OCI-LY1 (cell line): ENCODE results near the gene GANC.

Source experiments
- EZH2 ChIP-seq: fragments of 200-600 bp; sonication (generic), shearing (Covaris generic); IDR thresholded peaks from 2 replicates; pipeline ENCODE4 v1.8.0; 2017; ENCODE audit warnings: borderline replicate concordance, mixed run types, mild to moderate bottlenecking, antibody characterized with exemption, low read length, moderate library complexity, mixed read lengths
- TF ChIP-seq, protein P1 (sequence below): fragments of 200-600 bp; sonication (generic), shearing (Covaris generic); IDR thresholded peaks from 2 replicates; pipeline ENCODE4 v1.5.1; 2017; ENCODE audit warnings: mild to moderate bottlenecking, antibody characterized with exemption, low read length, moderate library complexity, mixed read lengths

DNA sequence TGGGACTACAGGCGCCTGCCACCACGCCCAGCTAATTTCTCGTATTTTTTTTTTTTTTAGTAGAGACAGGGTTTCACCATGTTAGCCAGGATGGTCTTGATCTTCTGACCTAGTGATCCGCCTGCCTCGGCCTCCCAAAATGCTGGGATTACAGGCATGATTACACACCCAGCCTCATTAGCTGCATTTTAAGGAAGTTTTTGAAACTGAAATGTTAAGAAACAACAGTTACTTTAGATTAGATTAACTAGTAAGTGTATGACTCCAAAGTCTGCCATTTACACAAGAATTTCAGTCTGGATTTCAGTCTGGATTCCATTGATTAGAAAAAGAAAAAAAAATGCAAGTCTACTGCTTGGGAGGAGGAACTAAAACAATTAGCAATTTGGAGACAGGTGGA lies 40.4 kb upstream of the GANC start:
- TF ChIP-seq, protein P1, sequence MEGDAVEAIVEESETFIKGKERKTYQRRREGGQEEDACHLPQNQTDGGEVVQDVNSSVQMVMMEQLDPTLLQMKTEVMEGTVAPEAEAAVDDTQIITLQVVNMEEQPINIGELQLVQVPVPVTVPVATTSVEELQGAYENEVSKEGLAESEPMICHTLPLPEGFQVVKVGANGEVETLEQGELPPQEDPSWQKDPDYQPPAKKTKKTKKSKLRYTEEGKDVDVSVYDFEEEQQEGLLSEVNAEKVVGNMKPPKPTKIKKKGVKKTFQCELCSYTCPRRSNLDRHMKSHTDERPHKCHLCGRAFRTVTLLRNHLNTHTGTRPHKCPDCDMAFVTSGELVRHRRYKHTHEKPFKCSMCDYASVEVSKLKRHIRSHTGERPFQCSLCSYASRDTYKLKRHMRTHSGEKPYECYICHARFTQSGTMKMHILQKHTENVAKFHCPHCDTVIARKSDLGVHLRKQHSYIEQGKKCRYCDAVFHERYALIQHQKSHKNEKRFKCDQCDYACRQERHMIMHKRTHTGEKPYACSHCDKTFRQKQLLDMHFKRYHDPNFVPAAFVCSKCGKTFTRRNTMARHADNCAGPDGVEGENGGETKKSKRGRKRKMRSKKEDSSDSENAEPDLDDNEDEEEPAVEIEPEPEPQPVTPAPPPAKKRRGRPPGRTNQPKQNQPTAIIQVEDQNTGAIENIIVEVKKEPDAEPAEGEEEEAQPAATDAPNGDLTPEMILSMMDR = no peak
- no peak for TF ChIP-seq EZH2
